Spleen (tissue), 11 donors: ENCODE results near the gene RNF208. TPM values are rescaled to one million over a fixed set of nuclear protein-coding genes. Genes with fewer than 3 reads are reported as not detected.
A peak's percentile ranks its signal among the peaks of the same experiment; 100 is the strongest.

Source experiments
- DNase-seq: peaks from one replicate; pipeline ENCODE4 v3.0.0-alpha.2; 2020
- H3K27ac ChIP-seq, 8 donors: fragments of 200-600 bp; sonication (generic) in 7 of 8; 1 replicate in 4 of 8; 2 replicates in 4 of 8; pipeline versions ENCODE4 v1.5.0 to v1.8.0; 2016 to 2021; ENCODE audit warnings: inconsistent platforms in 4 of 8, mild to moderate bottlenecking in 4 of 8, moderate library complexity in 1 of 8
- H3K27me3 ChIP-seq, 7 donors: fragments of 200-600 bp; sonication (generic) in 6 of 7; replicated peaks in 1 of 7; 1 replicate in 4 of 7; 2 replicates in 3 of 7; pipeline versions ENCODE4 v1.5.0 to v1.8.0; 2016 to 2021; ENCODE audit warnings: inconsistent platforms in 3 of 7, mild to moderate bottlenecking in 1 of 7
- H3K36me3 ChIP-seq, 6 donors: fragments of 200-600 bp; sonication (generic) in 5 of 6; 1 replicate in 4 of 6; 2 replicates in 2 of 6; pipeline versions ENCODE4 v1.5.0 to v1.8.0; 2016 to 2021; ENCODE audit warnings: inconsistent platforms in 2 of 6
- H3K4me1 ChIP-seq, 6 donors: fragments of 200-600 bp; sonication (generic) in 5 of 6; 1 replicate in 3 of 6; 2 replicates in 3 of 6; pipeline versions ENCODE4 v1.5.0 to v1.8.0; 2016 to 2021; ENCODE audit warnings: inconsistent platforms in 3 of 6
- H3K4me3 ChIP-seq, 8 donors: fragments of 200-600 bp; sonication (generic) in 7 of 8; 1 replicate in 4 of 8; 2 replicates in 4 of 8; pipeline versions ENCODE4 v1.5.0 to v1.8.0; 2016 to 2021; ENCODE audit warnings: inconsistent platforms in 4 of 8, mild to moderate bottlenecking in 4 of 8, moderate library complexity in 2 of 8
- H3K9me3 ChIP-seq, 8 donors: fragments of 200-600 bp; sonication (generic) in 7 of 8; 1 replicate in 4 of 8; 2 replicates in 4 of 8; pipeline versions ENCODE4 v1.5.0 to v1.8.0; 2016 to 2021; ENCODE audit warnings: inconsistent platforms in 4 of 8
- POLR2A ChIP-seq, 3 donors: fragments of 450-650 bp; IDR thresholded peaks; one replicate each; pipeline ENCODE4 v1.5.1; 2017; ENCODE audit warnings: antibody characterized with exemption in 3 of 3, mild to moderate bottlenecking in 1 of 3
- POLR2AphosphoS5 ChIP-seq, 3 donors: sonication (generic); formaldehyde crosslinking; IDR thresholded peaks; one replicate each; pipeline ENCODE4 v1.5.1; 2017; ENCODE audit warnings: antibody characterized with exemption in 3 of 3
- WGBS, 5 donors: extraction: QIAGEN DNeasy Blood & Tissue Kit in 3 of 5; methylation state at CpG; one replicate each; pipeline versions ENCODE4 v1.1.5 to v1.1.7; 2013 to 2018; 5-methylcytosine and 5-hydroxymethylcytosine counted together
- intact Hi-C: fragments of 100-400 bp; cut with DNase I; formaldehyde crosslinking; loops from one replicate; pipeline ENCODE4 v1.15.0; 2023; ENCODE audit warnings: low total_unique reads
- polyA plus RNA-seq, 3 donors: library from polyadenylated mRNA; stranded (reverse); fragments of 200-250 nt; gene quantifications; one replicate each; pipeline ENCODE4 v1.2.1, GENCODE V29; 2013
- total RNA-seq, 7 donors: library from RNA; depleted of rRNA in 3 of 7; stranded (reverse); fragments of >200 nt in 3 of 7; fragmentation: NEBNext Ultra II Directional in 4 of 7; extraction: Animal tissue kit (Norgen Biotek cat#: 25700) in 4 of 7; gene quantifications; one replicate each; pipeline versions ENCODE4 v1.1.0 to v1.2.1, GENCODE V29; 2016 to 2021
- TF ChIP-seq, protein P1 (sequence below), 11 experiments: fragments of 200-600 bp in 7 of 11; fragments of 450-650 bp in 4 of 11; sonication (generic) in 4 of 11; IDR thresholded peaks in 8 of 11; conservative IDR thresholded peaks in 3 of 11; 1 replicate in 7 of 11; 2 replicates in 4 of 11; pipeline versions ENCODE4 v1.4.0 to v1.8.0; 2016 to 2021; ENCODE audit warnings: antibody characterized with exemption in 11 of 11, inconsistent platforms in 4 of 11, mild to moderate bottlenecking in 1 of 11
- donor health status: healthy with polysubstance abuse.
- donor health status: DM: no; HTN: no; CAD: no; lungs with moderate emphysema.
- donor health status: DM: no; HTN: no; CAD: no.
- donor health status: Bipolar disorder and iron deficiency.
- donor health status: healthy.
- donor health status: DM: no; HTN: no; CAD: no.
- donor health status: DM: yes; HTN: yes; CAD: no.

The RNF208 gene
- total and polyA plus RNA-seq, 10 donors = 1.2 to 6.2 (median 2.7) TPM

- Histone ChIP-seq H3K36me3 (peaks cover 0 to 33% (median 7%) of the 10 kb centered on the region in 6 donors), H3K27me3 (no peaks in the 10 kb centered on the region), H3K27ac (peak within 1 kb of the TSS; percentile 77 to 94 (median 88)), H3K9me3 (no peaks in the 10 kb centered on the region), H3K4me3 (peak within 1 kb of the TSS; percentile 79 to 99 (median 97)), H3K4me1 (peaks cover 36 to 69% (median 62%) of the 10 kb centered on the region in 6 donors)
- peak; percentile 98 for DNase-seq
- 0 to 1% (median 1%) methylated on average over 56 to 98 of the region's 98 CpGs for WGBS, 5 donors
- intact Hi-C loops = loop anchor here (2.0 kb wide), 1 partner anchor 17 kb away; the partner anchor contains the start of gene RNF208
- peak in 1 of 3 donors; percentile 53 for TF ChIP-seq POLR2A (IDR thresholded peaks at IDR 0.05)
- TF ChIP-seq, protein P1, sequence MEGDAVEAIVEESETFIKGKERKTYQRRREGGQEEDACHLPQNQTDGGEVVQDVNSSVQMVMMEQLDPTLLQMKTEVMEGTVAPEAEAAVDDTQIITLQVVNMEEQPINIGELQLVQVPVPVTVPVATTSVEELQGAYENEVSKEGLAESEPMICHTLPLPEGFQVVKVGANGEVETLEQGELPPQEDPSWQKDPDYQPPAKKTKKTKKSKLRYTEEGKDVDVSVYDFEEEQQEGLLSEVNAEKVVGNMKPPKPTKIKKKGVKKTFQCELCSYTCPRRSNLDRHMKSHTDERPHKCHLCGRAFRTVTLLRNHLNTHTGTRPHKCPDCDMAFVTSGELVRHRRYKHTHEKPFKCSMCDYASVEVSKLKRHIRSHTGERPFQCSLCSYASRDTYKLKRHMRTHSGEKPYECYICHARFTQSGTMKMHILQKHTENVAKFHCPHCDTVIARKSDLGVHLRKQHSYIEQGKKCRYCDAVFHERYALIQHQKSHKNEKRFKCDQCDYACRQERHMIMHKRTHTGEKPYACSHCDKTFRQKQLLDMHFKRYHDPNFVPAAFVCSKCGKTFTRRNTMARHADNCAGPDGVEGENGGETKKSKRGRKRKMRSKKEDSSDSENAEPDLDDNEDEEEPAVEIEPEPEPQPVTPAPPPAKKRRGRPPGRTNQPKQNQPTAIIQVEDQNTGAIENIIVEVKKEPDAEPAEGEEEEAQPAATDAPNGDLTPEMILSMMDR (IDR thresholded peaks at IDR 0.05 in 8 of 11, conservative IDR thresholded peaks at IDR 0.05 in 3 of 11) = no peak
- TF ChIP-seq POLR2AphosphoS5 (IDR thresholded peaks at IDR 0.05) = peak; percentile 98
Observed at GRCh38 chr9:137205126-137206069, 16.6 kb downstream of the RNF208 start, which contains the start of the genes NDOR1 and TMEM203. Gene NDOR1, plus strand, starts transcription at chr9:137205700. Its CDS starts 78 bp downstream, at chr9:137205778. Gene TMEM203, minus strand, starts transcription at chr9:137205648. Its CDS starts 234 bp downstream, at chr9:137205414.

- intact Hi-C loops = loop anchor here (2.0 kb wide), 1 partner anchor 18 kb away; the partner anchor contains the start of gene RNF208
- H3K27ac ChIP-seq = peak overlapping the region; percentile 77 to 94 (median 88)
- WGBS, 5 donors = 18 to 45% (median 21%) methylated on average over 9 to 21 of the region's 21 CpGs
Observed at GRCh38 chr9:137204731-137205125, 17.3 kb downstream of the RNF208 start.

GRCh38 chr9:137202966-137203365, 19.1 kb downstream of the RNF208 start:
- no peak for TF ChIP-seq POLR2A (IDR thresholded peaks at IDR 0.05)
- TF ChIP-seq, protein P1 (IDR thresholded peaks at IDR 0.05 in 8 of 11, conservative IDR thresholded peaks at IDR 0.05 in 3 of 11) = no peak
- no peak for TF ChIP-seq POLR2AphosphoS5 (IDR thresholded peaks at IDR 0.05)
- intact Hi-C loops = no loop called here

More at GRCh38 chr9:137204731-137205125, 17.3 kb downstream of the RNF208 start:
- DNase-seq = no peak
- H3K9me3 ChIP-seq = no peaks in the 10 kb centered on the region
- peaks cover 0 to 27% (median under 1%) of the 10 kb centered on the region in 6 donors for H3K36me3 ChIP-seq
- TF ChIP-seq POLR2A (IDR thresholded peaks at IDR 0.05) (no peak), POLR2AphosphoS5 (IDR thresholded peaks at IDR 0.05) (no peak)
- TF ChIP-seq, protein P1 (IDR thresholded peaks at IDR 0.05 in 8 of 11, conservative IDR thresholded peaks at IDR 0.05 in 3 of 11) = no peak
- peaks cover 36 to 71% (median 64%) of the 10 kb centered on the region in 6 donors for H3K4me1 ChIP-seq
- H3K27me3 ChIP-seq = peaks cover 0 to 1% (median 0%) of the 10 kb centered on the region in 7 donors
- H3K4me3 ChIP-seq = peak overlapping the region; percentile 79 to 99 (median 97)

More at GRCh38 chr9:137202966-137203365, 19.1 kb downstream of the RNF208 start:
- no peak overlapping the region for H3K4me3 ChIP-seq
- H3K36me3 ChIP-seq = peaks cover 0 to 10% (median 0%) of the 10 kb centered on the region in 6 donors
- H3K4me1 ChIP-seq = peaks cover 44 to 88% (median 81%) of the 10 kb centered on the region in 6 donors
- peaks cover 0 to 9% (median 0%) of the 10 kb centered on the region in 7 donors for H3K27me3 ChIP-seq
- 76 to 85% (median 84%) methylated on average over 8 of the region's 8 CpGs for WGBS, 5 donors
- no peak overlapping the region for H3K27ac ChIP-seq
- H3K9me3 ChIP-seq = no peaks in the 10 kb centered on the region
- DNase-seq = no peak
